ENCODE data around the gene IER5.

- TF ChIP-seq, protein P1, sequence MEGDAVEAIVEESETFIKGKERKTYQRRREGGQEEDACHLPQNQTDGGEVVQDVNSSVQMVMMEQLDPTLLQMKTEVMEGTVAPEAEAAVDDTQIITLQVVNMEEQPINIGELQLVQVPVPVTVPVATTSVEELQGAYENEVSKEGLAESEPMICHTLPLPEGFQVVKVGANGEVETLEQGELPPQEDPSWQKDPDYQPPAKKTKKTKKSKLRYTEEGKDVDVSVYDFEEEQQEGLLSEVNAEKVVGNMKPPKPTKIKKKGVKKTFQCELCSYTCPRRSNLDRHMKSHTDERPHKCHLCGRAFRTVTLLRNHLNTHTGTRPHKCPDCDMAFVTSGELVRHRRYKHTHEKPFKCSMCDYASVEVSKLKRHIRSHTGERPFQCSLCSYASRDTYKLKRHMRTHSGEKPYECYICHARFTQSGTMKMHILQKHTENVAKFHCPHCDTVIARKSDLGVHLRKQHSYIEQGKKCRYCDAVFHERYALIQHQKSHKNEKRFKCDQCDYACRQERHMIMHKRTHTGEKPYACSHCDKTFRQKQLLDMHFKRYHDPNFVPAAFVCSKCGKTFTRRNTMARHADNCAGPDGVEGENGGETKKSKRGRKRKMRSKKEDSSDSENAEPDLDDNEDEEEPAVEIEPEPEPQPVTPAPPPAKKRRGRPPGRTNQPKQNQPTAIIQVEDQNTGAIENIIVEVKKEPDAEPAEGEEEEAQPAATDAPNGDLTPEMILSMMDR (conservative IDR thresholded peaks at IDR 0.05 in 1 of 2, IDR thresholded peaks at IDR 0.05 in 1 of 2; ENCODE audit: low read depth in 1 of 2, low read length in 2 of 2): no peak
- TF ChIP-seq EZH2 (IDR thresholded peaks at IDR 0.05; ENCODE audit: low read length, missing control alignments): no peak
Measured at GRCh38 chr1:181084606-181084969, 3.9 kb upstream of the IER5 start.
